Activated gamma-delta T cell (primary cell): Measurements from ENCODE around the gene AIRE.
"Not testable (repeated sequence)": the region's sequence is repeated elsewhere in the genome, so short reads cannot be mapped to it uniquely, and the experiment has no call there.

Experiments used
- DNase-seq: peaks from one replicate; lab custom pipeline; 2025; lab: John Stamatoyannopoulos, UW

Gene AIRE

GRCh38 chr21:44267655-44268142 is 18.0 kb upstream of the AIRE start:
- DNase-seq, result no peak

GRCh38 chr21:44269090-44269489 is 16.6 kb upstream of the AIRE start:
- no peak for DNase-seq

DNA sequence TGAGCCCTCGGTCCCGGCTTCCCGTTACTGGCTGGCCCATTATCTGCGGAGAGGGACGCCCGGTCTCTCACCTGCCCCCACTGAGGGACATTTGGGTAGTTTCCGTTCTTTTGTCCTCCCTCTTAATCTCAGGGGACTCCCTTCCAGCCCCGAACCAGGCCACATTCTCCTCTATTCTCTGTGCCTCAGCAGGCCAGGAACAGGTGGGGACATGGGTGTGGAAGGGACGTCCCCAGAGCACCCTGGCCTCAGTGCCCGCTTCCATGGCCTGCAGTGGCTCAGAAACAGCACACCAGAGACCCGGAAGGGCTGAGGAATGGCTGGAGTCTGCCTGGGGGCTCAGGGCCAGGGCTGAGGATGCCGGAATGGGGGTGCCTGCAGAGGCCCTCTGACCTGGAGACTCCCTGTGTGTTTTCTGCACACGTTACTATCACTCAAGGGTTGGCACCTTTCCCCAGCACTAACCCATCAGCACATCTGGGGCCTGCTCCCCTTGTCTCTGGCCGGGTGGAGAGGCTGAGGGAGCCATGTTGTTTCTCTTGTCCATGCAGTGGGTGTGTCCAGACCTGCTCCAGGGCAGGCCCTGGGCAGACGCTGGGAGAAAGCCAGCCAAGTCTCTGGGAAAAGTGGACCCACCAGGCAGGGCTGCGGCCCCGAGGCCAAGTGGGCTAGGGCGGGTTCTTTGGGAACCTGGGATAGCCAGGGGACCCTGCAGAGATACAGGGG is 14.0 kb upstream of the AIRE start:
- DNase-seq, result no peak

- no peak for DNase-seq
Measured at GRCh38 chr21:44272284-44272858, 13.3 kb upstream of the AIRE start.

GRCh38 chr21:44273046-44273445 is 12.6 kb upstream of the AIRE start:
- no peak for DNase-seq

GRCh38 chr21:44275041-44275440 is 10.6 kb upstream of the AIRE start:
- no peak for DNase-seq

- no peak for DNase-seq
Measured at GRCh38 chr21:44279354-44280260, 6.1 kb upstream of the AIRE start.

- no peak for DNase-seq
Measured at GRCh38 chr21:44281801-44282200, 3.9 kb upstream of the AIRE start.

- no peak for DNase-seq
Measured at GRCh38 chr21:44282370-44282769, 3.3 kb upstream of the AIRE start.

- not testable (repeated sequence) for DNase-seq
Measured at GRCh38 chr21:44283211-44283785, 2.4 kb upstream of the AIRE start.

DNA sequence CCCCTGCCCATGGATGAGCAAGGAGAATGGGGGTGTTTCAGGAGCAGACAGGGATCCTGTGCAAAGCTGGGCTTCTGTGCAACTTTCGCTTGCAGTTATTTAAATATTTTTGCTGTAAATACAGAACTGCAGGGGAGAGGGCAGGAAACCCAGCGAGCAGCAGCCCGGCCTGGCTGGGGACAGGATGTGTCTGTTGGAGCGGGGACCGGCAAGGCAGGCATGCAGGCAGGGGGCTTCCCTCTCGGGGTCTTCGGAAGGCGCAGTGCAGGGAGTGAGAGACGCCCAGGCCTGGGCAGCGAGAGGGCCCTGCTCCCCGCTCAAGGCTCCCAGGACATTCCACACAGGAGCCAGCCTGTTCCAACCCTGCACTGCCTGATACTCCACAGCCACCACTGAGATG is 1.7 kb upstream of the AIRE start:
- DNase-seq, result no peak

DNA sequence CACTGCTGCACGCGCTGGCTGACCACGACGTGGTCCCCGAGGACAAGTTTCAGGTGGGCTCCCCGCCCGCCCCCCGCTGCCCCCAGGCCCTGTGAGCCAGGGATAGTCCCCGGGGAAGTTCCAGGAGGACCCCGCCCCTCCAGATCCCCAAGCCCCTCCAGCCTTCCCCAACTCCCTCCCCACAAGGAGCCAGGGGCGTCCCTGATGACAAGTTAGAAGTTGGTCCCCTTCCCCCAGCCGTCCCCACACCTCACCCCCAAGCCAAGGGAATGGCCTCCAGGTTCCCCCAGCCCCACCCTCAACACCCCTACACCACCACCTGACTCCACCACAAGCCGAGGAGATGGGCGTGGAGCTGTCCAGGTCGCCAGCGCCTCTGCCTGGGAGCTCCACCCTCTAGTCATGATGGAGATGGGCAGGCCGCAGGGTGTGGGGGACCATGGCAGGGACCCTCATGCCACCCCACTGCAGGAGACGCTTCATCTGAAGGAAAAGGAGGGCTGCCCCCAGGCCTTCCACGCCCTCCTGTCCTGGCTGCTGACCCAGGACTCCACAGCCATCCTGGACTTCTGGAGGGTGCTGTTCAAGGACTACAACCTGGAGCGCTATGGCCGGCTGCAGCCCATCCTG is 525 bp downstream of the AIRE start:
- no peak for DNase-seq

DNA sequence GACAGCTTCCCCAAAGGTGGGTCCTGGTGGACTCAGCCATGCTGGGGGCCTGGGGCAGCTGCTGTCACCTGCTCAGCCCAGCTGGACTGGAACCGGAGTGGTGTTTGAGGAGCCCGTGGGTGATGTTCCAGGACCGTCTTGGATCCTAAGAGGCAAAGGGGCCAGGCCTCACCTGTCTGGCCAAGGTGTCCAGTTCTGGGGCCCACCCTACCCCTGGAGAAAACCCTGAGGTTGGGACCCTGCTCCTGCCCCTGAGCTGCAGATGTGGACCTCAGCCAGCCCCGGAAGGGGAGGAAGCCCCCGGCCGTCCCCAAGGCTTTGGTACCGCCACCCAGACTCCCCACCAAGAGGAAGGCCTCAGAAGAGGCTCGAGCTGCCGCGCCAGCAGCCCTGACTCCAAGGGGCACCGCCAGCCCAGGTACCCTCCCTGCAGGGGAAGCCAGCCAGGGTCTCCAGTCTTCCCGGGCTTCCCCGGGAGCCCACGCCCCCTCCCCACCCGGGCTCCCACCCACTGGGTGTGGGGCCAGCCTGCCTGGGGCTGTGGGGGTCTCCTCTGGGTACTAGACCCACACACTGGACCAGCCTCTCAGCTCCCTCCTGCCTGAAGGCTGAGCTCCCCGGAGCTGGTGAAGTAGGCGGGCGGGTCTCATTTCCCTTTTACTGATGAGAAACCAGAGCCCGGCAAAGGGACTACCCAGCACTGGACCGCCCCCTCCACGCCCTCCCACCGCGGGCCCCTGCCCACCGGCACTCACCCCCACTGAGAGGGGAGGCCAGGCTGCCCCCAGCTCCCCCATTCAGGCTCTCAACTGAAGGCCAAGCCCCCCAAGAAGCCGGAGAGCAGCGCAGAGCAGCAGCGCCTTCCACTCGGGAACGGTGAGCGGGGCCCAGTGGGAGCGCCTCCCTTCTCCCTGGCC is 1.3 kb downstream of the AIRE start:
- DNase-seq, result no peak

DNA sequence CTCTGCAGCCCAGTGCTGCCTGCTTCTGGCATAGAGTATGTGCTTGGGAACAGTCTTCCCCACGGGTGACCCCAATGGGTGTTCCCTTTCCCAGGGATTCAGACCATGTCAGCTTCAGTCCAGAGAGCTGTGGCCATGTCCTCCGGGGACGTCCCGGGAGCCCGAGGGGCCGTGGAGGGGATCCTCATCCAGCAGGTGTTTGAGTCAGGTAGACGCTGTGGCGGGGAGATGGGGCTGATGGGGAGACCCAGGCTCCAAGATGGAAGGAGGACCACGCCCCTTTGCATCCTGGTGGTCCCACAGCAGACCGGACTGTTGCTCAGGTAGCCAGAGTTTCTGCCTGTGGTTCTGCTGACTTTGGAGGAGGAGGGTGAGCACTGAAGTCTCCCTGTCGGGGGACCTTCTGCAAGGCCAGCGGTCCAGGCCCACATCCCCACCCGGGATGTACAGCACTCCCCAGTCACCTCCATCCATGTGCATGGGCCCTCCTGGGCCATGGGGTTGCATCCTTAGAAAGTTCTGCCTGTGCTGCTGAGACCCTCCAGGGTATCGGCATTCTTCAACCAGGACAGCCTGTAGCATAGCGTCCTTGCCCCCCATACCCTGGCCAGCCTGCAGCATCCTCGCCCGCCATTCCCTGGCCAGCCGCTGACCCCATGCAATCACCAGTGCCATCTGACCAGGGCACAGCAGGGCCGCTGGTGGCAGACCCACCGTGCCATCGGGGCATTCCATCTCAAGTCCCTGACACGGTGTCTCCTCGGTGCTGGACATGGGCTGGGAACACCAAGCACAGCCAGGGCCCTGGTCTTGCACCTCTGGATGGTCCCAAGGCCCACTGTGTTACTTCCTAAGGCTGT is 2.8 kb downstream of the AIRE start:
- DNase-seq, result no peak

- no peak for DNase-seq
Measured at GRCh38 chr21:44289381-44290010, 3.8 kb downstream of the AIRE start.

DNA sequence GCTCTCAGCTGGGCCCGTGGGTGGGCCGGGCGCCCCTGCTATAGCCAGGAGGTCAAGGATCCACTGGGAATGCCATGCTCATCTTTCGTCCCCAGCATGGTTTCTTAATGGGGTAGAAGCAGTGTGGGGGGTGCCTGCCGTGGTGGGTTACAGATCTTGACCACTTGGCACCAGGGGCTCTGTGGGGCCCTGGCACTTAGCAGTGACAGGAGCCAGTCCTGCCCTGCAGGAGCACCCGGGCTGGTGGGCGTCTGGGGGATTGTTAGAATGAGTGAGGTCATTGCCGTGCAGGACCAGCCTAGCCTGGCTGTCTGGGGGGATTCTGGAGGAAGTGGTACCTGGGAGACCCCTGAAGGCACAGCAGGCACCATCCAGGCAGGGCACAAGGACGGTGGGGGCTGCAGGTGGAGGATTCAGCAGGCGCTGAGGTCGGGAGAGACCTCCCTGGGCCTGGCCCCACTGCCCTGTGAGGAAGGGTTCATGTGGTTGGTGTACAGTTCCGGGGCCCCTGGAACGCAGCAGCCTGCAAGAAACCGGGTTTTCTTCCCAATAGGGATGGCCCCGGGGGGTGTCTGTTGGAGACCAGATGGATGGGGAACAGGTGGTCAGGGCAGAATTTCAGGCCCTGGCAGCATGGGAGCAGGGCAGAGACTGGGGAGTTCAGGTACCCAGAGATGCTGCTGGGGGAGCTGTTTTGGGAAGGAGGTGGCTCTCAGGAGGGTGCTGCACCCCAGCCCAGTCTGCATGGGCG is 4.8 kb downstream of the AIRE start:
- DNase-seq, result no peak

- DNase-seq, result no peak
Measured at GRCh38 chr21:44291078-44291935, 5.6 kb downstream of the AIRE start.
